ENCODE results near the gene RUSC1.

Gene RUSC1

GRCh38 chr1:155309423-155310021, 11.2 kb upstream of the RUSC1 start:
- no peak for DNase-seq (ENCODE audit: low read depth, low spot score)
- peaks cover 1% of the 10 kb centered on the region; the same call in 1 of the 2 replicates for H3K4me1 ChIP-seq (ENCODE audit: control insufficient read depth, insufficient read depth, low read length)

GRCh38 chr1:155313261-155313660, 7.4 kb upstream of the RUSC1 start:
- H3K4me3 ChIP-seq (ENCODE audit: low read length), result no peak overlapping the region
- no CpG with 5 or more reads among the region's 8 CpGs for WGBS (ENCODE audit: insufficient coverage, insufficient read length)
- no peaks in the 10 kb centered on the region for H3K9me3 ChIP-seq (ENCODE audit: control insufficient read depth, insufficient read depth, low read length)
- 0 out of 2 replicates have a peak, but pooled peaks cover 1% of the 10 kb centered on the region for H3K4me1 ChIP-seq (ENCODE audit: control insufficient read depth, insufficient read depth, low read length)
- no peak for DNase-seq (ENCODE audit: low read depth, low spot score)
- H3K27me3 ChIP-seq (ENCODE audit: control insufficient read depth, insufficient read depth, low read length), result no peaks in the 10 kb centered on the region
- H3K27ac ChIP-seq (ENCODE audit: low read length), result no peak overlapping the region
- peaks cover 23% of the 10 kb centered on the region for H3K36me3 ChIP-seq (ENCODE audit: control insufficient read depth, insufficient read depth, low read length)

More at GRCh38 chr1:155309423-155310021, 11.2 kb upstream of the RUSC1 start:
- no CpG with 5 or more reads among the region's 11 CpGs for WGBS (ENCODE audit: insufficient coverage, insufficient read length)
- Histone ChIP-seq H3K4me3 (ENCODE audit: low read length) (peak overlapping the region; percentile 76), H3K27me3 (ENCODE audit: control insufficient read depth, insufficient read depth, low read length) (no peaks in the 10 kb centered on the region), H3K9me3 (ENCODE audit: control insufficient read depth, insufficient read depth, low read length) (no peaks in the 10 kb centered on the region), H3K27ac (ENCODE audit: low read length) (no peak overlapping the region), H3K36me3 (ENCODE audit: control insufficient read depth, insufficient read depth, low read length) (peaks cover 14% of the 10 kb centered on the region)

GRCh38 chr1:155316922-155317321, 3.8 kb upstream of the RUSC1 start:
- H3K4me3 ChIP-seq (ENCODE audit: low read length), result no peak overlapping the region
- WGBS (ENCODE audit: insufficient coverage, insufficient read length), result no CpG with 5 or more reads among the region's 3 CpGs
- H3K36me3 ChIP-seq (ENCODE audit: control insufficient read depth, insufficient read depth, low read length), result peaks cover 28% of the 10 kb centered on the region
- H3K27me3 ChIP-seq (ENCODE audit: control insufficient read depth, insufficient read depth, low read length), result no peaks in the 10 kb centered on the region
- H3K27ac ChIP-seq (ENCODE audit: low read length), result no peak overlapping the region
- no peaks in the 10 kb centered on the region for H3K9me3 ChIP-seq (ENCODE audit: control insufficient read depth, insufficient read depth, low read length)
- DNase-seq (ENCODE audit: low read depth, low spot score), result no peak
- H3K4me1 ChIP-seq (ENCODE audit: control insufficient read depth, insufficient read depth, low read length), result peaks cover 4% of the 10 kb centered on the region; the same call in 1 of the 2 replicates

- no peak overlapping the region for H3K4me3 ChIP-seq (ENCODE audit: low read length)
- no peaks in the 10 kb centered on the region for H3K27me3 ChIP-seq (ENCODE audit: control insufficient read depth, insufficient read depth, low read length)
- peaks cover 20% of the 10 kb centered on the region; the same call in 1 of the 2 replicates for H3K36me3 ChIP-seq (ENCODE audit: control insufficient read depth, insufficient read depth, low read length)
- peaks cover 7% of the 10 kb centered on the region for H3K4me1 ChIP-seq (ENCODE audit: control insufficient read depth, insufficient read depth, low read length)
- no peaks in the 10 kb centered on the region for H3K9me3 ChIP-seq (ENCODE audit: control insufficient read depth, insufficient read depth, low read length)
- WGBS (ENCODE audit: insufficient coverage, insufficient read length), result no CpG with 5 or more reads among the region's 9 CpGs
- no peak for DNase-seq (ENCODE audit: low read depth, low spot score)
- no peak overlapping the region for H3K27ac ChIP-seq (ENCODE audit: low read length)
Measured at GRCh38 chr1:155318082-155318481, 2.6 kb upstream of the RUSC1 start.

- WGBS (ENCODE audit: insufficient coverage, insufficient read length), result no CpG with 5 or more reads among the region's 5 CpGs
- Histone ChIP-seq H3K27ac (ENCODE audit: low read length) (no peak overlapping the region), H3K4me3 (ENCODE audit: low read length) (no peak overlapping the region), H3K27me3 (ENCODE audit: control insufficient read depth, insufficient read depth, low read length) (no peaks in the 10 kb centered on the region), H3K9me3 (ENCODE audit: control insufficient read depth, insufficient read depth, low read length) (no peaks in the 10 kb centered on the region), H3K4me1 (ENCODE audit: control insufficient read depth, insufficient read depth, low read length) (peaks cover 7% of the 10 kb centered on the region), H3K36me3 (ENCODE audit: control insufficient read depth, insufficient read depth, low read length) (peaks cover 14% of the 10 kb centered on the region; the same call in 1 of the 2 replicates)
- no peak for DNase-seq (ENCODE audit: low read depth, low spot score)
Measured at GRCh38 chr1:155319536-155319935, 1.2 kb upstream of the RUSC1 start.

- no peak overlapping the region; the same call in 1 of the 2 replicates for H3K4me3 ChIP-seq (ENCODE audit: low read length)
- no peaks in the 10 kb centered on the region for H3K9me3 ChIP-seq (ENCODE audit: control insufficient read depth, insufficient read depth, low read length)
- H3K4me1 ChIP-seq (ENCODE audit: control insufficient read depth, insufficient read depth, low read length), result peaks cover 7% of the 10 kb centered on the region
- no peaks in the 10 kb centered on the region for H3K27me3 ChIP-seq (ENCODE audit: control insufficient read depth, insufficient read depth, low read length)
- H3K36me3 ChIP-seq (ENCODE audit: control insufficient read depth, insufficient read depth, low read length), result peaks cover 9% of the 10 kb centered on the region; the same call in 1 of the 2 replicates
- no CpG with 5 or more reads among the region's 11 CpGs for WGBS (ENCODE audit: insufficient coverage, insufficient read length)
- no peak for DNase-seq (ENCODE audit: low read depth, low spot score)
- H3K27ac ChIP-seq (ENCODE audit: low read length), result no peak overlapping the region
Measured at GRCh38 chr1:155320252-155320651, 442 bp upstream of the RUSC1 start.

- no CpG with 5 or more reads among the region's 27 CpGs for WGBS (ENCODE audit: insufficient coverage, insufficient read length)
- Histone ChIP-seq H3K36me3 (ENCODE audit: control insufficient read depth, insufficient read depth, low read length) (peaks cover 15% of the 10 kb centered on the region), H3K27me3 (ENCODE audit: control insufficient read depth, insufficient read depth, low read length) (no peaks in the 10 kb centered on the region), H3K9me3 (ENCODE audit: control insufficient read depth, insufficient read depth, low read length) (no peaks in the 10 kb centered on the region), H3K4me1 (ENCODE audit: control insufficient read depth, insufficient read depth, low read length) (peaks cover 11% of the 10 kb centered on the region), H3K4me3 (ENCODE audit: low read length) (no peak overlapping the region; the same call in 1 of the 2 replicates), H3K27ac (ENCODE audit: low read length) (no peak overlapping the region)
- no peak for DNase-seq (ENCODE audit: low read depth, low spot score)
Measured at GRCh38 chr1:155321639-155322503, 1.2 kb downstream of the RUSC1 start.

GRCh38 chr1:155322571-155322952, 1.9 kb downstream of the RUSC1 start:
- H3K27ac ChIP-seq (ENCODE audit: low read length), result no peak overlapping the region
- WGBS (ENCODE audit: insufficient coverage, insufficient read length), result no CpG with 5 or more reads among the region's 28 CpGs
- DNase-seq (ENCODE audit: low read depth, low spot score), result no peak
- H3K27me3 ChIP-seq (ENCODE audit: control insufficient read depth, insufficient read depth, low read length), result no peaks in the 10 kb centered on the region
- H3K36me3 ChIP-seq (ENCODE audit: control insufficient read depth, insufficient read depth, low read length), result peaks cover 15% of the 10 kb centered on the region
- H3K4me1 ChIP-seq (ENCODE audit: control insufficient read depth, insufficient read depth, low read length), result peaks cover 11% of the 10 kb centered on the region
- peak overlapping the region; percentile 65; the same call in 1 of the 2 replicates for H3K4me3 ChIP-seq (ENCODE audit: low read length)
- H3K9me3 ChIP-seq (ENCODE audit: control insufficient read depth, insufficient read depth, low read length), result no peaks in the 10 kb centered on the region

GRCh38 chr1:155322953-155323728, 2.4 kb downstream of the RUSC1 start:
- H3K4me1 ChIP-seq (ENCODE audit: control insufficient read depth, insufficient read depth, low read length), result peaks cover 11% of the 10 kb centered on the region
- H3K27me3 ChIP-seq (ENCODE audit: control insufficient read depth, insufficient read depth, low read length), result no peaks in the 10 kb centered on the region
- H3K36me3 ChIP-seq (ENCODE audit: control insufficient read depth, insufficient read depth, low read length), result peaks cover 11% of the 10 kb centered on the region
- WGBS (ENCODE audit: insufficient coverage, insufficient read length), result no CpG with 5 or more reads among the region's 58 CpGs
- DNase-seq (ENCODE audit: low read depth, low spot score), result no peak
- peak overlapping the region; percentile 65; the same call in 1 of the 2 replicates for H3K4me3 ChIP-seq (ENCODE audit: low read length)
- H3K27ac ChIP-seq (ENCODE audit: low read length), result no peak overlapping the region
- no peaks in the 10 kb centered on the region for H3K9me3 ChIP-seq (ENCODE audit: control insufficient read depth, insufficient read depth, low read length)

- peak overlapping the region; percentile 65; the same call in 1 of the 2 replicates for H3K4me3 ChIP-seq (ENCODE audit: low read length)
- DNase-seq (ENCODE audit: low read depth, low spot score), result no peak
- H3K27ac ChIP-seq (ENCODE audit: low read length), result no peak overlapping the region
- H3K9me3 ChIP-seq (ENCODE audit: control insufficient read depth, insufficient read depth, low read length), result no peaks in the 10 kb centered on the region
- H3K27me3 ChIP-seq (ENCODE audit: control insufficient read depth, insufficient read depth, low read length), result no peaks in the 10 kb centered on the region
- no CpG with 5 or more reads among the region's 29 CpGs for WGBS (ENCODE audit: insufficient coverage, insufficient read length)
- H3K36me3 ChIP-seq (ENCODE audit: control insufficient read depth, insufficient read depth, low read length), result peaks cover 6% of the 10 kb centered on the region
- H3K4me1 ChIP-seq (ENCODE audit: control insufficient read depth, insufficient read depth, low read length), result peaks cover 11% of the 10 kb centered on the region
Measured at GRCh38 chr1:155323729-155324036, 3.0 kb downstream of the RUSC1 start.

Measured in iPS DF 6.9 (cell line).